Testis (tissue), 2 donors: ENCODE data around the gene MMD2.

ENCODE experiments used
- POLR2A ChIP-seq: fragments of 450-650 bp; IDR thresholded peaks from one replicate; pipeline ENCODE4 v1.6.1; 2017; ENCODE audit warnings: antibody characterized with exemption, mild to moderate bottlenecking, moderate library complexity
- TF ChIP-seq, protein P1 (sequence below), 3 experiments: fragments of 450-650 bp in 2 of 3; fragments of 200-600 bp in 1 of 3; sonication (generic) in 1 of 3; IDR thresholded peaks; one replicate each; pipeline ENCODE4 v1.5.1; 2016 to 2019; ENCODE audit warnings: antibody characterized with exemption in 3 of 3, mild to moderate bottlenecking in 2 of 3, moderate library complexity in 1 of 3

DNA sequence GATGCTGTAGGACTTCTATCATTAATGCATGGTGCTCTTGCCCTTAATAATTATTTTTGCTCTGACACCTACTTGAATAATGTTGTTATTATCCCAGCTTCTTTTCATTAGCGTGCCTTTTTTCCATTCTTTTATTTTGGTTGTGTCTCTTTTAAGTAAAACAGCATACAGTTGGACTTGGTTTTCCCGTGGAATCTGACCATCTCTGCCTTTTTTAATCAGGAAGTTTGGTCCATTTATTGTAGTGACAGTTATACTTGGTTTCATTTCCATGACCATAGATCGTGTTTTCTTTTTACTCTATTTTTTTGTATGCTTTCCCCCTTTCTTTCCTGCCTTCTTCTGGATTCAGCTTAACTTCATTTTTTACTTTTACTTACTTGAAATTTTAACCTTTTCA is 101.8 kb downstream of the MMD2 start:
- TF ChIP-seq, protein P1, sequence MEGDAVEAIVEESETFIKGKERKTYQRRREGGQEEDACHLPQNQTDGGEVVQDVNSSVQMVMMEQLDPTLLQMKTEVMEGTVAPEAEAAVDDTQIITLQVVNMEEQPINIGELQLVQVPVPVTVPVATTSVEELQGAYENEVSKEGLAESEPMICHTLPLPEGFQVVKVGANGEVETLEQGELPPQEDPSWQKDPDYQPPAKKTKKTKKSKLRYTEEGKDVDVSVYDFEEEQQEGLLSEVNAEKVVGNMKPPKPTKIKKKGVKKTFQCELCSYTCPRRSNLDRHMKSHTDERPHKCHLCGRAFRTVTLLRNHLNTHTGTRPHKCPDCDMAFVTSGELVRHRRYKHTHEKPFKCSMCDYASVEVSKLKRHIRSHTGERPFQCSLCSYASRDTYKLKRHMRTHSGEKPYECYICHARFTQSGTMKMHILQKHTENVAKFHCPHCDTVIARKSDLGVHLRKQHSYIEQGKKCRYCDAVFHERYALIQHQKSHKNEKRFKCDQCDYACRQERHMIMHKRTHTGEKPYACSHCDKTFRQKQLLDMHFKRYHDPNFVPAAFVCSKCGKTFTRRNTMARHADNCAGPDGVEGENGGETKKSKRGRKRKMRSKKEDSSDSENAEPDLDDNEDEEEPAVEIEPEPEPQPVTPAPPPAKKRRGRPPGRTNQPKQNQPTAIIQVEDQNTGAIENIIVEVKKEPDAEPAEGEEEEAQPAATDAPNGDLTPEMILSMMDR (IDR thresholded peaks at IDR 0.05), result no peak
- no peak for TF ChIP-seq POLR2A
